ENCODE results near the gene ENG.
A peak's percentile ranks its signal among the peaks of the same experiment; 100 is the strongest.

Gene ENG

DNA sequence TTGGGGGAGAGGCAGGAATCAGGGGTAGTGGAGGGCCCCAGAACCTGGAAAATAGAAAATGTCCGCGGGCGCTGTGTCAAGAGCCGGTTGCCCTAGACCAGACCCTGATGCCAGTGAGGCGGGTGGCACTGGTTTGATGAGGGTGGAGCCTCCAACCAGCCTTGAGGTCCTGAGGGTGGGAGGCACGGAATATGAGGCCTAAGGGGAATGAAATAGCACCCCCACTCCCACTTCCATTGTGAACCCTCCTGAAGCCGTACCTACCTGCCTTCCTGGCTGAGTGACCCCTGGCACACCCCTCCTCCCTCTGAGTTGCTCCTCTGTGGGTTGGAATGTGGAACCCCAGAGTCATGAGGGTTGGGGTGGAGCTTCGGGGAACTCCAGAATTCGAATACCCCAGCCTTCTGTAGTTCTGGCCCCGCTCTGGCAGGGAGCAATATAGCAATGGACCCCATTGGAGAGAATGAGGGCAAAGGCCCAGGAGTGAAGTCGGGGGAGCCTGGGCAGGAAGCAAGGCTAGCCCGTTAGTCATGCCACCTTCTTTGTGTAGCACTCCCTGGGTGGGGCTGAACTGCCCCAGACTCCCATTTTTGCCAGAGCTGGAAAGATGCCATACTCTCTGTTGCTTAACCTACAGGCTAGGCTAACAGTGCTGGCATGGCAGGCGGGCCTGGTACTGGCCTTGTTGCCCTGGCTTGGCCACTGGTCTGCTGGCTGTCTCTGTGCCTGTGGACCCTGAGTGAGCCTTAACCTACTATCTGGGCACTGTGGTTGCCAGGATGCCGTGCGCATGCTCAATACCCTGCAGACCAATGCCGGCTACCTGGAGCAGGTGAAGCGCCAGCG is 50.7 kb downstream of the ENG start:
- POLR2A ChIA-PET (ENCODE audit: low non-redundant PET): interaction anchor here (1.0 kb wide), 1 partner anchor 9 kb away, joined by 4 read pairs; no protein-coding TSS in a partner anchor
- peak; percentile 99 for DNase-seq (ENCODE audit: low spot score)

DNA sequence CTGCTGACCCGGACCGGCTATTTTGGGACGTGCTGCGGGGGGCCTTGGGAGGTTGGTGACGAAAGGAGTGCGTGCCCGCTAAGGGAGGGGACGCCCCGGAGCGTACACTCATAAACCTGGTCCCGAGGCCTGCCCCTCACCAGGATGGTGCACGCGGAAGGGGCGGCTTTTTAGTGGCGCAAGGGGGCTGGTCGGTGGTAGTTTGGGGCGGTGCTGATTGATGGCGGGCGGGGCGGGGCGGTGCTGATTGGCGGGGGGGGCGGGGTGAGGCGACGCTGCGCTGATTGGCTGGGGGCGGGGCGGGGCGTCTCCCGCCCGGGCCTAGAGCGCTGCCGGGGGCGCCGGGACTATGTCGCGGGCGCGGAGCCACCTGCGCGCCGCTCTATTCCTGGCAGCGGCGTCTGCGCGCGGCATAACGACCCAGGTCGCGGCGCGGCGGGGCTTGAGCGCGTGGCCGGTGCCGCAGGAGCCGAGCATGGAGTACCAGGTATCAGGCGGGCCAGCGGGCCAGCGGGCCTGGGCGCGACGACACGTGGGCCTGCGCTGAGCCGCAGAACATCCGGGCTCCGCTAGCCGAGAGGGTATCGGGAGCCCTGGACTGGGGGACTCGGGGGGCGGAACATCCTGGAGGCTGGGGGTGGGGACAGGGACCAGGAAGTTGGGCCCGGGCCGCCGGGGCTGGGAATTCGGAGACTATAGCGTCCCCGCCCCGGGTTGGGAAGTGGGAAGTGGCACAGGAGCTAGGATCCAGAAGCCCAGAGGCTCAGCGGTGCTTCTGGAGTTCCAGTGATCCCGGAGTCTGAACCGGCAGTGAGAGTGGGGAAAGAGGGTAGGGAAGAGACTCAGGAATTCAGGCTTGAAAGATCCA is 51.6 kb downstream of the ENG start, which contains the start of gene FPGS:
Gene FPGS (plus strand): TSS at position 307 of the 868 bp plus-strand sequence. CDS start 43 bp downstream, at position 350.
- H3K27ac ChIP-seq: peak within 1 kb of the TSS; percentile 98
- TF ChIP-seq, protein P1, sequence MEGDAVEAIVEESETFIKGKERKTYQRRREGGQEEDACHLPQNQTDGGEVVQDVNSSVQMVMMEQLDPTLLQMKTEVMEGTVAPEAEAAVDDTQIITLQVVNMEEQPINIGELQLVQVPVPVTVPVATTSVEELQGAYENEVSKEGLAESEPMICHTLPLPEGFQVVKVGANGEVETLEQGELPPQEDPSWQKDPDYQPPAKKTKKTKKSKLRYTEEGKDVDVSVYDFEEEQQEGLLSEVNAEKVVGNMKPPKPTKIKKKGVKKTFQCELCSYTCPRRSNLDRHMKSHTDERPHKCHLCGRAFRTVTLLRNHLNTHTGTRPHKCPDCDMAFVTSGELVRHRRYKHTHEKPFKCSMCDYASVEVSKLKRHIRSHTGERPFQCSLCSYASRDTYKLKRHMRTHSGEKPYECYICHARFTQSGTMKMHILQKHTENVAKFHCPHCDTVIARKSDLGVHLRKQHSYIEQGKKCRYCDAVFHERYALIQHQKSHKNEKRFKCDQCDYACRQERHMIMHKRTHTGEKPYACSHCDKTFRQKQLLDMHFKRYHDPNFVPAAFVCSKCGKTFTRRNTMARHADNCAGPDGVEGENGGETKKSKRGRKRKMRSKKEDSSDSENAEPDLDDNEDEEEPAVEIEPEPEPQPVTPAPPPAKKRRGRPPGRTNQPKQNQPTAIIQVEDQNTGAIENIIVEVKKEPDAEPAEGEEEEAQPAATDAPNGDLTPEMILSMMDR (conservative IDR thresholded peaks at IDR 0.05; ENCODE audit: low read depth): no peak
- peak; percentile 99 for DNase-seq (ENCODE audit: low spot score)
- ChIA-PET CTCF (interaction anchor here (0.6 to 1.4 kb wide), 9 partner anchors 10 to 899 kb away, joined by 3 to 4 read pairs (median 3); partner anchors contain the start of gene CDK9), POLR2A (ENCODE audit: low non-redundant PET) (interaction anchor here (0.6 to 1.0 kb wide), 2 partner anchors 10 to 43 kb away, joined by 3 to 4 read pairs; no protein-coding TSS in a partner anchor)

More for the DNA sequence above, 50.7 kb downstream of the ENG start:
- H3K27ac ChIP-seq: peak overlapping the region; percentile 98
- TF ChIP-seq, protein P1 (conservative IDR thresholded peaks at IDR 0.05; ENCODE audit: low read depth): no peak
- CTCF ChIA-PET: interaction anchor here (0.5 to 1.3 kb wide), 7 partner anchors 11 to 474 kb away, joined by 3 to 6 read pairs (median 3); partner anchors contain the start of genes CDK9, ENG and TOR2A

DNA sequence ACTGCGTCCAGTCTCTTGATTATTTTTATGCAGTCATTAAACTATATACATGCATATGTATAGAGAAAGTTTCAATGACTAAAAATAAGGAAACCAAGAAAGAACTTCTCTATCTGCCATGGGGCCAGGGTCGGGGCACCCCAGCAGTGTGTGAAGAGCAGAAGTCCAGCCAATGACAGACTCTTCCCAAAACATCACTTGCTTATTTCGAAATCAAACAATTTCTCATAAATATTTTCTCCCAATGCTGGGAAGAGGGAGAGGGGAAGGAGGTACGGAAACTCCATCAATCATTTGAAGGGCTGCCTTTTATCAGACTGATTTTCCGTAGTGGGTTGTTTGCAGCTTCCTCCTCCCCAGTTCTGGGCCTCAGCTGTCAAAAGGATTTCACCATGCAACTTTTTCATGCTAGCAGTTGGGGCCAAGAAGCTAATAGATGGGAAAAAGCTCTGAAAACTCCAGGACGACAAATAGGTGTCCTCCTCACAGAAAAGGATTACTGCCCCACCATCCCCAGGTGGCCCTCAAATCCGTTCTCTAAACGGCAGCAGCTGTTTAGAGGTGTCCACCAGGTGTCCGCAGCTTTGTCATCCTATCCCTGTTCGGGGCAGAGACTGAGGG is 52.4 kb downstream of the ENG start:
- POLR2A ChIA-PET (ENCODE audit: low non-redundant PET): interaction anchor here (0.6 to 1.4 kb wide), 2 partner anchors 14 to 43 kb away, joined by 3 to 4 read pairs; no protein-coding TSS in a partner anchor
- no peak for DNase-seq (ENCODE audit: low spot score)
- TF ChIP-seq, protein P1 (conservative IDR thresholded peaks at IDR 0.05; ENCODE audit: low read depth): no peak
- CTCF ChIA-PET: interaction anchor here (0.6 to 1.4 kb wide), 7 partner anchors 23 to 899 kb away, joined by 3 to 9 read pairs (median 4); partner anchors contain the start of gene TOR2A
- peak overlapping the region; percentile 98 for H3K27ac ChIP-seq

DNA sequence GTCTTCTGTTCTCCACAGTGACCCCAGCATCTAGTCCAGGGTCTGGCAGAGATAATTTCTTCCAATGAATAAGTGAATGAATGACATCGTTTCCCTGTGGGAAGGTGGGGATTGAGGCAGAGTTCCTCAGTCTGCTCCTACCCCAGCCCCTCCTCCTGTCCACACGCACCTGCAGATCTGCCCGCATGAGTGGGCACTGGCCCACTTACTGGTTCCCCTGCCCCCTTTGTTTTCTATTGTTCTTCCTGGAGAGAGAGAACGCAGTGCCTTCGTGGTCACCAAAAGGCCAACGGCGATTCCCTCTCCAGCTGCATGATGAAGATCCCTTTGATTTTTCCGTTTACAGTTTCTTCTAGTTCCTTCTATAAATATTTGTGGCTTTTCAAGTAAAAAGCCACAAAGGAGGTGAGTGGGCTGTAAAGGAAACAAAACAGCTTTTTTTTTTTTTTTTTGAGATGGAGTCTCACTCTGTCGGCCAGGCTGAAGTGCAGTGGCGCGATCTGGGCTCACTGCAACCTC is 57.5 kb downstream of the ENG start:
- TF ChIP-seq, protein P1 (conservative IDR thresholded peaks at IDR 0.05; ENCODE audit: low read depth): no peak
- H3K27ac ChIP-seq: peak overlapping the region; percentile 72
- CTCF ChIA-PET: interaction anchor here (0.6 to 2.2 kb wide), 2 partner anchors 33 to 73 kb away, joined by 3 to 9 read pairs; no protein-coding TSS in a partner anchor
- DNase-seq (ENCODE audit: low spot score): no peak
- POLR2A ChIA-PET (ENCODE audit: low non-redundant PET): no interaction called here

DNA sequence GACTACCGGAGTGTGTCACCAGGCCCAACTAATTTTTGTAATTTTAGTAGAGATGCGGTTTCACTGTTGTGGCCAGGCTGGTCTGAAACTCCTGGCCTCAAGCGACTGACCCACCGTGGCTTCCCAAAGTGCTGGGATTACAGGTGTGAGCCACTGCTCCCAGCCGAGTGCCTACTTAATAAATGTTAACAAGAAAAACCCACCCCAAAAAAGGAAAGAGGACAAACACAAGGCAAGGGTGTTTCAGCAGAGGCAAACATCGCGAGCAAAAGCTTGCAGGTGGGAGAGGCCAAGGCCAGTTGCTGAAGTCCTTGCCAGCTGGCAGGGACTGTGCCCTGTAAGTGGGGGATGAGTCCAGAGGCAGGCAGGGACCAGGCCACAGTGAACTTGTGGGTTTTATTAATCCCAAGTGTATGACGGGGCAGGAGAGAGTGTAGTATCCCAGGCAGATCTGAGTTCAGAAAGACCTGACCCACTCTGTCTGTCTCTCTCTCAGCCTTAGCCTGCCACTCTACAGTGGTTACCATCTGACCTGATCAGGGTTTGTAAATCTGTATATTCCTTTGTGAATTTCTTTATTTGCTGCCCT is 58.1 kb downstream of the ENG start:
- ChIA-PET POLR2A (ENCODE audit: low non-redundant PET) (no interaction called here), CTCF (interaction anchor here (0.6 to 2.2 kb wide), 2 partner anchors 32 to 74 kb away, joined by 3 to 9 read pairs; no protein-coding TSS in a partner anchor)
- DNase-seq (ENCODE audit: low spot score): no peak
- peak overlapping the region; percentile 72 for H3K27ac ChIP-seq
- TF ChIP-seq, protein P1 (conservative IDR thresholded peaks at IDR 0.05; ENCODE audit: low read depth): no peak
